ENCODE results near the gene PURA. TPM values are rescaled to one million over a fixed set of nuclear protein-coding genes. Genes with fewer than 3 reads are reported as not detected.
A peak's percentile ranks its signal among the peaks of the same experiment; 100 is the strongest.

PURA gene
- total and polyA plus RNA-seq, 2 of the 13 experiments (the other 11 are each of a cell fraction or from before 2014, with no cell fraction given) = 2.0 to 5.0 TPM

DNA sequence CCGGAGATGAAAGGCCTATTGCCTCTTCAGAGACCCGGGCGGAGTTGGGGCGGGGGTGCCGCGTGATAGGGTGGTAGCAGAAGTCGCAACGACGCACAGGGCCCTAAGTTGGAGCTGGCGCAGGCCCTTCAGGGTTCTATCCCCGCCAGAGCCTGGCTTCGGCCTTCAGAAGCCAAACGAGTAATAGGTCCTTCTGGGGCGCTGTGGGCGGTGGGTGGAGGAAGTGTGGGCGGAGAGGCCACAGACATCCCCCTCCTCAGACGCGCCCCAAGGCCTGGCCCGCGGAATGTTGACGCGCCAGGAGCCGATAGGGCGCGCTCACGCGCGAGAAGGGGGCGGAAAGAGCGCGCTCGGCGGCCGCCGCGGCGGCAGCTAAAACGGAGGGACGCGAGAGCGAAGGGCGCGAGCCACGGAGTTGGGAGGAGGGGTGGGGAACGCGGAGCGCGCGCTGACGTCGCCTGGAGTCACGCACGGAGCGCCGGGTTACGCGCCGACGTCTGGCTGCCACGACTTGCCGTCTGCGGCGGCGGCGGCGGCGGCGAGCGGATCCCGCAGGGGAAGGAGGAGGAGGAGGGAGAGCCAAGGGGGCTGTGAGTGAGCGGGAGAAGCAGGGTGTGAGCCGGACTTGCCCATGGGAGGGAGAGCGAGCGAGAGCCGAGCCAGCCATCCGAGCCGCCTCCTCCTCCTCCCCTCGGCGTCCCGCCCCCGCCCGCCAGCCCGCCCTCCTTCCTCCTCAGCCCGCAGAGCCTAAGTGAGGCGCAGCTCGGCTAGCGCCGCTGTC, 6.4 kb upstream of the PURA start (continued):
- TF ChIP-seq, protein P1, sequence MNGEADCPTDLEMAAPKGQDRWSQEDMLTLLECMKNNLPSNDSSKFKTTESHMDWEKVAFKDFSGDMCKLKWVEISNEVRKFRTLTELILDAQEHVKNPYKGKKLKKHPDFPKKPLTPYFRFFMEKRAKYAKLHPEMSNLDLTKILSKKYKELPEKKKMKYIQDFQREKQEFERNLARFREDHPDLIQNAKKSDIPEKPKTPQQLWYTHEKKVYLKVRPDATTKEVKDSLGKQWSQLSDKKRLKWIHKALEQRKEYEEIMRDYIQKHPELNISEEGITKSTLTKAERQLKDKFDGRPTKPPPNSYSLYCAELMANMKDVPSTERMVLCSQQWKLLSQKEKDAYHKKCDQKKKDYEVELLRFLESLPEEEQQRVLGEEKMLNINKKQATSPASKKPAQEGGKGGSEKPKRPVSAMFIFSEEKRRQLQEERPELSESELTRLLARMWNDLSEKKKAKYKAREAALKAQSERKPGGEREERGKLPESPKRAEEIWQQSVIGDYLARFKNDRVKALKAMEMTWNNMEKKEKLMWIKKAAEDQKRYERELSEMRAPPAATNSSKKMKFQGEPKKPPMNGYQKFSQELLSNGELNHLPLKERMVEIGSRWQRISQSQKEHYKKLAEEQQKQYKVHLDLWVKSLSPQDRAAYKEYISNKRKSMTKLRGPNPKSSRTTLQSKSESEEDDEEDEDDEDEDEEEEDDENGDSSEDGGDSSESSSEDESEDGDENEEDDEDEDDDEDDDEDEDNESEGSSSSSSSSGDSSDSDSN (CRISPR knock-in tag; IDR thresholded peaks at IDR 0.05) = peak; percentile 85
- no peak for TF ChIP-seq HMG20A (CRISPR knock-in tag; IDR thresholded peaks at IDR 0.05; ENCODE audit: borderline replicate concordance)
- peak; percentile 72; the same call in 1 of the 2 replicates for TF ChIP-seq ZNF543 (CRISPR knock-in tag; IDR thresholded peaks at IDR 0.05)
- peak; percentile 52 for TF ChIP-seq EEA1 (CRISPR knock-in tag; IDR thresholded peaks at IDR 0.05; ENCODE audit: borderline replicate concordance)
- TF ChIP-seq MED13 (CRISPR knock-in tag; IDR thresholded peaks at IDR 0.05) = peak; percentile 71; the same call in 1 of the 2 replicates
- TF ChIP-seq RFXAP (CRISPR knock-in tag; IDR thresholded peaks at IDR 0.05; ENCODE audit: borderline replicate concordance) = peak; percentile 86
- no peak for TF ChIP-seq PCBP2 (optimal IDR thresholded peaks at IDR 0.05; ENCODE audit: low read depth, low read length, poor library complexity, severe bottlenecking)
- no peak for TF ChIP-seq SMAD9 (CRISPR knock-in tag; IDR thresholded peaks at IDR 0.05)
- TF ChIP-seq, protein P2, sequence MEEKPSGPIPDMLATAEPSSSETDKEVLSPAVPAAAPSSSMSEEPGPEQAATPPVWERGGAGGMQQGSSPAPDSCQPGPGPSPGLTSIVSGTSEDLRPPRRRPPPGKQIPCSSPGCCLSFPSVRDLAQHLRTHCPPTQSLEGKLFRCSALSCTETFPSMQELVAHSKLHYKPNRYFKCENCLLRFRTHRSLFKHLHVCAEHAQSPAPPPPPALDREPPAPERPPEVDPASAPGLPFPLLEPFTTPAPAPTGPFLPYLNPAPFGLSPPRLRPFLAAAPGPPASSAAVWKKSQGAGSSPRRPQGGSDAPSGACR (CRISPR knock-in tag; IDR thresholded peaks at IDR 0.05) = peak; percentile 96
- TF ChIP-seq, protein P3, sequence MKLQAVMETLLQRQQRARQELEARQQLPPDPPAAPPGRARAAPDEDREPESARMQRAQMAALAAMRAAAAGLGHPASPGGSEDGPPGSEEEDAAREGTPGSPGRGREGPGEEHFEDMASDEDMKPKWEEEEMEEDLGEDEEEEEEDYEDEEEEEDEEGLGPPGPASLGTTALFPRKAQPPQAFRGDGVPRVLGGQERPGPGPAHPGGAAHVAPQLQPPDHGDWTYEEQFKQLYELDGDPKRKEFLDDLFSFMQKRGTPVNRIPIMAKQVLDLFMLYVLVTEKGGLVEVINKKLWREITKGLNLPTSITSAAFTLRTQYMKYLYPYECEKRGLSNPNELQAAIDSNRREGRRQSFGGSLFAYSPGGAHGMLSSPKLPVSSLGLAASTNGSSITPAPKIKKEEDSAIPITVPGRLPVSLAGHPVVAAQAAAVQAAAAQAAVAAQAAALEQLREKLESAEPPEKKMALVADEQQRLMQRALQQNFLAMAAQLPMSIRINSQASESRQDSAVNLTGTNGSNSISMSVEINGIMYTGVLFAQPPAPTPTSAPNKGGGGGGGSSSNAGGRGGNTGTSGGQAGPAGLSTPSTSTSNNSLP (IDR thresholded peaks at IDR 0.05; ENCODE audit: low read depth, low read length) = no peak
- TF ChIP-seq NFE2L2 (IDR thresholded peaks at IDR 0.05; ENCODE audit: low read length) = no peak
- TF ChIP-seq ZNF615 (CRISPR knock-in tag; IDR thresholded peaks at IDR 0.05; ENCODE audit: borderline replicate concordance) = no peak
- TF ChIP-seq ZNF781 (CRISPR knock-in tag; IDR thresholded peaks at IDR 0.05; ENCODE audit: borderline replicate concordance, not compliant biosample characterization) = peak; percentile 94
- no peak for TF ChIP-seq SMAD3 (CRISPR knock-in tag; IDR thresholded peaks at IDR 0.05)
- TF ChIP-seq, protein P4, sequence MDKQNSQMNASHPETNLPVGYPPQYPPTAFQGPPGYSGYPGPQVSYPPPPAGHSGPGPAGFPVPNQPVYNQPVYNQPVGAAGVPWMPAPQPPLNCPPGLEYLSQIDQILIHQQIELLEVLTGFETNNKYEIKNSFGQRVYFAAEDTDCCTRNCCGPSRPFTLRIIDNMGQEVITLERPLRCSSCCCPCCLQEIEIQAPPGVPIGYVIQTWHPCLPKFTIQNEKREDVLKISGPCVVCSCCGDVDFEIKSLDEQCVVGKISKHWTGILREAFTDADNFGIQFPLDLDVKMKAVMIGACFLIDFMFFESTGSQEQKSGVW (CRISPR knock-in tag; IDR thresholded peaks at IDR 0.05; ENCODE audit: borderline replicate concordance) = no peak
- peak; percentile 82; the same call in 1 of the 2 replicates for TF ChIP-seq HOXA5 (CRISPR knock-in tag; IDR thresholded peaks at IDR 0.05)
- TF ChIP-seq ZNF878 (CRISPR knock-in tag; IDR thresholded peaks at IDR 0.05) = 0 out of 2 replicates have a peak, but pooled peaks have one; percentile 22
- TF ChIP-seq TP53 (CRISPR knock-in tag; conservative IDR thresholded peaks at IDR 0.05) = peak; percentile 54
- TF ChIP-seq MTF1 (CRISPR knock-in tag; IDR thresholded peaks at IDR 0.05) = no peak
- TF ChIP-seq SMYD3 (CRISPR knock-in tag; IDR thresholded peaks at IDR 0.05) = 0 out of 2 replicates have a peak, but pooled peaks have one; percentile 53
- TF ChIP-seq GATAD2A (CRISPR knock-in tag; IDR thresholded peaks at IDR 0.05) = peak; percentile 53
- no peak; the same call in 1 of the 2 replicates for TF ChIP-seq ZNF333 (CRISPR knock-in tag; IDR thresholded peaks at IDR 0.05; ENCODE audit: borderline replicate concordance)
- TF ChIP-seq, protein P5, sequence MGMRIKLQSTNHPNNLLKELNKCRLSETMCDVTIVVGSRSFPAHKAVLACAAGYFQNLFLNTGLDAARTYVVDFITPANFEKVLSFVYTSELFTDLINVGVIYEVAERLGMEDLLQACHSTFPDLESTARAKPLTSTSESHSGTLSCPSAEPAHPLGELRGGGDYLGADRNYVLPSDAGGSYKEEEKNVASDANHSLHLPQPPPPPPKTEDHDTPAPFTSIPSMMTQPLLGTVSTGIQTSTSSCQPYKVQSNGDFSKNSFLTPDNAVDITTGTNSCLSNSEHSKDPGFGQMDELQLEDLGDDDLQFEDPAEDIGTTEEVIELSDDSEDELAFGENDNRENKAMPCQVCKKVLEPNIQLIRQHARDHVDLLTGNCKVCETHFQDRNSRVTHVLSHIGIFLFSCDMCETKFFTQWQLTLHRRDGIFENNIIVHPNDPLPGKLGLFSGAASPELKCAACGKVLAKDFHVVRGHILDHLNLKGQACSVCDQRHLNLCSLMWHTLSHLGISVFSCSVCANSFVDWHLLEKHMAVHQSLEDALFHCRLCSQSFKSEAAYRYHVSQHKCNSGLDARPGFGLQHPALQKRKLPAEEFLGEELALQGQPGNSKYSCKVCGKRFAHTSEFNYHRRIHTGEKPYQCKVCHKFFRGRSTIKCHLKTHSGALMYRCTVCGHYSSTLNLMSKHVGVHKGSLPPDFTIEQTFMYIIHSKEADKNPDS (CRISPR knock-in tag; IDR thresholded peaks at IDR 0.05) = peak; percentile 92
